ENCODE results near the gene CCM2.

The CCM2 gene

GRCh38 chr7:44975331-44976039 lies 24.5 kb upstream of the CCM2 start:
- H3K27ac ChIP-seq = no peak overlapping the region
- TF ChIP-seq, protein P1, sequence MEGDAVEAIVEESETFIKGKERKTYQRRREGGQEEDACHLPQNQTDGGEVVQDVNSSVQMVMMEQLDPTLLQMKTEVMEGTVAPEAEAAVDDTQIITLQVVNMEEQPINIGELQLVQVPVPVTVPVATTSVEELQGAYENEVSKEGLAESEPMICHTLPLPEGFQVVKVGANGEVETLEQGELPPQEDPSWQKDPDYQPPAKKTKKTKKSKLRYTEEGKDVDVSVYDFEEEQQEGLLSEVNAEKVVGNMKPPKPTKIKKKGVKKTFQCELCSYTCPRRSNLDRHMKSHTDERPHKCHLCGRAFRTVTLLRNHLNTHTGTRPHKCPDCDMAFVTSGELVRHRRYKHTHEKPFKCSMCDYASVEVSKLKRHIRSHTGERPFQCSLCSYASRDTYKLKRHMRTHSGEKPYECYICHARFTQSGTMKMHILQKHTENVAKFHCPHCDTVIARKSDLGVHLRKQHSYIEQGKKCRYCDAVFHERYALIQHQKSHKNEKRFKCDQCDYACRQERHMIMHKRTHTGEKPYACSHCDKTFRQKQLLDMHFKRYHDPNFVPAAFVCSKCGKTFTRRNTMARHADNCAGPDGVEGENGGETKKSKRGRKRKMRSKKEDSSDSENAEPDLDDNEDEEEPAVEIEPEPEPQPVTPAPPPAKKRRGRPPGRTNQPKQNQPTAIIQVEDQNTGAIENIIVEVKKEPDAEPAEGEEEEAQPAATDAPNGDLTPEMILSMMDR (conservative IDR thresholded peaks at IDR 0.05) = no peak

- no peak overlapping the region for H3K27ac ChIP-seq
- TF ChIP-seq, protein P1 (conservative IDR thresholded peaks at IDR 0.05) = no peak
These were observed 23.8 kb upstream of the CCM2 start for GRCh38 chr7:44976040-44976745.

DNA sequence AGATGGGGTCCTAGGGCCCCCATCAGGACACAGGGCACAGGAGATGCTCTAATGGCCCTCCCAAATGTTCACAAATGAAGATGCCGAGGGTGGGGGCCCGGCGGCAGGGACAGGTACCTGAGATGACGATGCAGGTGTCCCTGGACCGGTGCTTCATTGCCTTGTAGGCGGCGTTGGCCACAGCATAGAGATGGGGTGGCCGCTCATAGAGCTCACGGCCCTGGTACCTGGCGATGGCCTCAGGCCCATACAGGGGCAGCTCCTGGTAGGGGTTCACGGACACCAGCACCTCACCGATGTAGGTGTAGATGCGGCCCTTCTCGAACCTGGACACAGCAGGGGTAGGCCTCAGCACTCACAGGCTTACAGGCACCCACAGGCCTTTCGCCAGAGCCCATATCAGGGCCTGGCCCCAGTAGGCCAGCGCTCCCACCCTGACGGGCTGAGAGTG lies 23.2 kb upstream of the CCM2 start:
- TF ChIP-seq, protein P1 (conservative IDR thresholded peaks at IDR 0.05) = no peak
- H3K27ac ChIP-seq = no peak overlapping the region

GRCh38 chr7:44977304-44977958 lies 22.6 kb upstream of the CCM2 start:
- TF ChIP-seq, protein P1 (conservative IDR thresholded peaks at IDR 0.05) = no peak
- H3K27ac ChIP-seq = no peak overlapping the region

- TF ChIP-seq, protein P1 (conservative IDR thresholded peaks at IDR 0.05) = no peak
- H3K27ac ChIP-seq = no peak overlapping the region
These were observed 22.1 kb upstream of the CCM2 start for GRCh38 chr7:44977959-44978335.

GRCh38 chr7:44978511-44979366 lies 21.3 kb upstream of the CCM2 start, which contains the start of gene MYO1G:
Gene MYO1G, minus strand, starts transcription at chr7:44979015. Its CDS starts 54 bp downstream, at chr7:44978961.
- no peak within 1 kb of the TSS for H3K27ac ChIP-seq
- TF ChIP-seq, protein P1 (conservative IDR thresholded peaks at IDR 0.05) = no peak

Measured in VCaP (cell line).